ENCODE data around the gene CXCL16.
"Not testable (repeated sequence)": the region's sequence is repeated elsewhere in the genome, so short reads cannot be mapped to it uniquely, and the experiment has no call there.

CXCL16 gene

GRCh38 chr17:4720787-4721186 lies 18.9 kb downstream of the CXCL16 start:
- DNase-seq: no peak

DNA sequence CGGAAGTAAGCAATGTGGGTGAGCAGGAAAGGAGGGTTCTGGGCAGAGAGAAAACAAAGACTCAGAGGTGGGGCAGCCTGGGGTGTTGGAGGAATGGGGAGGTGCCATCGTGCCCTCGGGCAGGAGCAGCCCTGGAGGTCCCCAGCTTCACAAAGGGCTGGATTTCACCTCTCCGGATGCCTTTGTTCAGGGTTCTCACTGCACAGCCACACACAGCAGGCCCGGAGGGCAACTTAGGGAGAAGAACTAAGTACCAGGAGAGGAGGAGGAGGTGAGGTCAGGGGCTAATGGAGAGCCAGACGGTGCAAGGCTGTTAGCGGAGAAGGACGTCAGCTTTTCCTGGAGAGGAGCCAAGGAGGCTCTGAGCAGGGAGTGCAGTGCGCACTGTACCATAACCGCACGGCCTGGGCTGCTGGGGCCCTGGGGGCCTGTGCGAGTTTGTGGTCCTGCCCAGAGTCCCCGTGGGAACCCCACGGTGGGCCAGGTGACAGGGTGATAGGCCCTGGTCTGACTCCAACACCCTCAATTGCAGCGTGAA lies 20.0 kb downstream of the CXCL16 start:
- DNase-seq: no peak

GRCh38 chr17:4719146-4719545 lies 20.6 kb downstream of the CXCL16 start:
- DNase-seq: no peak

DNA sequence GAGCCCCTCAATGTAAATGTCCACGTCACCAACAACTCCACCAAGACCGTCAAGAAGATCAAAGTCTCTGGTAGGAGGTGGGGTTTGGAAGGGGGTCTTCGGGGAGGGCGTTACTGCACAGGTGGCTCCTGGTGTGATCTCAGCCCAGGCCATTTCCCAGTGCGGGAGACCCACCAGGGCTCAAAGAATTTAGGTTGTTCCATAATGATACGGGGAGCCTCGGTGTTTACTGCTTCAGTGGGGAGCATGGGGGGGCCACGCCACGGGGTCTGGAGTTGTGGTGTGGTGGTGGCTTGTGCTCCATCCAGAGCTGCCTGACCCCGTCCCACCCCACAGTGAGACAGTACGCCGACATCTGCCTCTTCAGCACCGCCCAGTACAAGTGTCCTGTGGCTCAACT lies 21.5 kb downstream of the CXCL16 start:
- DNase-seq: no peak

GRCh38 chr17:4717791-4718190 lies 21.9 kb downstream of the CXCL16 start:
- no peak for DNase-seq

DNA sequence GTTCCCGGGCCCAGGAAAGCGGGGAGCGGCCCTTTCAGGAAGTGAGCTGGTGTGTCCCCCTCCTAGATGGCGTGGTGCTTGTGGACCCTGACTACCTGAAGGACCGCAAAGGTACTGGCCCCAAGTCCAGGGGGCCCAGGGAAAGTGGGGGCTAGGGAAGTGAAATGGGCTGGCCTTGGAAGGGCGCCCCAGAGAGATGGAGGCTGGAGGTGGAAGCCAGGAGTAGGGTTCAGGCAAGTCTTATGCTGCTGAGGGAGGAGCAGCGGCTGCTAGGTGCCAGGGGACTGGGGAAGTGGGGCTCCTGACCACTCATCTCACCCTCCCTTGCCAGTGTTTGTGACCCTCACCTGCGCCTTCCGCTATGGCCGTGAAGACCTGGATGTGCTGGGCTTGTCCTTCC lies 23.6 kb downstream of the CXCL16 start:
- no peak for DNase-seq

- DNase-seq: no peak
These were observed 24.5 kb downstream of the CXCL16 start for GRCh38 chr17:4715063-4715744.

GRCh38 chr17:4714340-4715062 lies 25.2 kb downstream of the CXCL16 start:
- DNase-seq: not testable (repeated sequence)

GRCh38 chr17:4712526-4712925 lies 27.2 kb downstream of the CXCL16 start:
- DNase-seq: peak; percentile 62

- DNase-seq: peak; percentile 88
These were observed 28.0 kb downstream of the CXCL16 start for GRCh38 chr17:4711661-4712181.

DNA sequence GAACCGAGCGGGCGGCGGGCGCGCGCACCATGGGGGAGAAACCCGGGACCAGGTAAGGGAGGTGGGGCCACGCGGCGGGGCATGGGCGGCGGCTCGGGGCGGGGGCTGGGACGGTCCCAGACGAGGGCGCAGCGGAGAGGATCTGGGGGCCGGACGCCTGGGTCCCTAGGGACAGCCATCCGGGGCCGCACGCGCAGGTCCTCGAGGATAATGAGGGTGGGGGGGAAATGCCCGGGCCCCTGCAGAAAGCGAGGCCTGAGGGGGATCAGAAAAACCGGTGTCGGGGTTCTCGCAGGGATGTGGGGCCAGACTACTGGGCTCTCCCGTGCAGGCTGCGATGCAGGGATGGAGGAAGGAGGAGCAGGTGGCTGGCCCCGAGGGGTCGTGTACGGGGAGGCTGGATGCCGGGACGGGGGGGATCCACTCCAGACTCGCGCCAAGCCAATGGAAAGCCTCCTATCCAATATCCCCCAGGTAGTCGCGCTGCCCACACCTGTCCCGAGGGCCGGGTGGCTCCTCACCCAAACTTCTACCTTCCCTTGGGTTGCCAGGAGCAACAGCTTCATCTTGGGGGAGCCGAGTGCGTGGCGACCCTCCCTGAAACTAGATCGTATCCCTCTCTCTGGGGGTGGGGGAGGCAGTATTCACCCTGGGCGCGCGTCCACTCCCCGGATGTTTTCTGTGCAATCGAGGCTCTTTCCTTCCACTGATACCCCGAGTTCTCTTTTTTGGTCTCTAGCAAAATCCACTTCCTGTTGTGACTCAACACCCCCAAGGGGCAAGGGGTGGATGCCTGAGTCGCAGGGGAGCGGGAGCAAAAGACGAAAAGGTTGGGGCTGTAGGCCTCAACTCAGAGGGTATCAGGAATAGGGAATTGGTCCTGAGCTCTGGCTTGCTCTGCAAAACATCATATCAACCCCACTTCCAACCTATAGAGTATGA lies 28.8 kb downstream of the CXCL16 start:
- DNase-seq: peak; percentile 70

DNA sequence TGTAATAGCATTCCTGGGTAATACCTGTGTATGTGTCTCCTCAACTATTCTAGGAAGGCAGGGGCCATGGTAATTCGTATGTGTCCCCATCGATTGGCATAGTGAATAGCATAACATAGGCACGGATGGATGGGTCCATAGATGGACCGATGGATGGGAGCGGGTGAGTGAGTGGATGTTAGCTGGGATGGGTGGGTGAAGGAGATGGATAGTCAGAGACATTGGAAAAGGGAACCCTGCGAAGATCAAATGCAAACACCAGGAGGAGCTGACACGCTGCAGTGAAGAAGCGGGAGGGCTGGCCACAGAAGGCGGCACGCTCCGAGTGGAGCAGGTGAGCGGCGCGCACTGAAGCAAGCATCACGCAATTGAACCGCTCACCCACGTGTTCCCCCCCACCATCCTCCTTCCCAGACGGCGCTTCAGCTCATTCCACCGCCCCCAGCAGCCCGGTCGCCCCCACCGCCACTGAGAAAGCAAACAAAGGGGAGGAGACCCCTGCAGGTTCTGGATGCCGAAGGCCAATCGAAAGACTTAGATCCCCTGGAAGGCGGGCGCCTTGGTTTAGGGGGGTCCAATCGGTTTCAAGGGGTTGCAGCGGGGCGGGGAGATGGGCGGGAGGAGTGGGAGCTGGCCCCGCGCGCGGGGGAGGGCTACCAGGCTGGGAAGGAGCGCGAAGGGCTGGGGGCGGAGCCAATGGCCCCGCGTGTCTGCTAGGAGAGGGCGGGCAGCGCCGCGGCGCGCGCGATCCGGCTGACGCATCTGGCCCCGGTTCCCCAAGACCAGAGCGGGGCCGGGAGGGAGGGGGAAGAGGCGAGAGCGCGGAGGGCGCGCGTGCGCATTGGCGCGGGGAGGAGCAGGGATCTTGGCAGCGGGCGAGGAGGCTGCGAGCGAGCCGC lies 29.7 kb downstream of the CXCL16 start, which contains the start of gene ARRB2:
Gene ARRB2 (plus strand): TSS at position 839 of the 899 bp plus-strand sequence. CDS start 90 bp downstream, outside the sequence.
- DNase-seq: peak; percentile 98

DNA sequence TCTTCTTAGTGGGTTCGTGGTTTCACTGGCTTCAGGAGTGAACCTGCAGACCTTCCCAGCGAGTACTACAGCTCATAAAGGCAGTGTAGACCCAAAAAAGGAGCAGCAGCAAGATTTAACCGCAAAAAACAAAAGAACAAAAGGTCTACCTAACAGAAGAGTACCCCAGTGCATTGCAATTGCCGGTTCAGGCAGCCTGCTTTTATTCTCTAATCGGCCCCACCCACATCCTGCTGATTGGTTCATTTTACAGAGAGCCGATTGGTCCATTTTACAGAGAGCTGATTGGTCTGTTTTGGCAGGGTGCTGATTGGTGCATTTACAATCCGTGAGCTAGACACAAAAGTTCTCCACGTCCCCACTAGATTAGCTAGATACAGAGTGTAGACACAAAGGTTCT lies 31.3 kb downstream of the CXCL16 start:
- DNase-seq: peak; percentile 25

DNA sequence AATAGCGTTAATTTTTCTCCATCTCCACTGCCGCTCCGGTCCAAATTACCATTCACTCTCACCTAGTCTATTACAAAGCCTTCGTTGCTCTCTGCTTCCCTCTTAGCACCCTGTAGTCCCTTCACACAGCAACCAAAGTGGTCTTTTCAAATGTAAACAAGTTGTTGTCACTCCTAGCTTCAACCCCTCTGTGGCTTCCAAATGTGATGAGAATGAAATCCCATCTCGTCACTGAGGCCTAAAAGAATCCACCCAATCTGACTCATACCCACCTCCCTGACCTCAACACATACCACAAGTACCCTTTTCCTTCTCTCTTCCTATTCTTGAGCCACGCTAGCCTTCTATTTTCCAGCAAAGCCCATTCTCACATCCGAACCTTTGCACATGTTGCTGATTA lies 33.6 kb downstream of the CXCL16 start:
- DNase-seq: peak; percentile 13

DNA sequence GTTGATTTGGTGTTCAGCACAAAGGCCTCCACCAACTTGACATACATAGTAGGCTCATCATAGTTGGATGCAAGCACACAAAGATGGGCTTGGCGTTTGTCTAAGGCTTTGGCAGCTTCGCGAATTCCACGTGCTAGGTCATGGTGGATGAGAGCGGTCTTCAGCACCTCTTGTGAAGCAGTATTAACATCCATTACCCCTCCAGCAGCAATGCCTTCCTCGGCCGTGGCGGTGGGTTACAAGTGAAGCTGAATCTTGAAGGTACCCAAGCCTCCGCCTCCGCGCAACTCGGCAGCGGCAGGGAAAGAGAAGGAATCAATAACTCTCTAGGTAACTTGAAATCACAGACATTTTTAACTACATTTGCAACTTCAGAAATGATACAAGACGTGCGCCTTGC lies 34.7 kb downstream of the CXCL16 start:
- DNase-seq: no peak

GRCh38 chr17:4704574-4704907 lies 35.2 kb downstream of the CXCL16 start:
- not testable (repeated sequence) for DNase-seq

- DNase-seq: no peak
These were observed 36.4 kb downstream of the CXCL16 start for GRCh38 chr17:4703330-4703691.

DNA sequence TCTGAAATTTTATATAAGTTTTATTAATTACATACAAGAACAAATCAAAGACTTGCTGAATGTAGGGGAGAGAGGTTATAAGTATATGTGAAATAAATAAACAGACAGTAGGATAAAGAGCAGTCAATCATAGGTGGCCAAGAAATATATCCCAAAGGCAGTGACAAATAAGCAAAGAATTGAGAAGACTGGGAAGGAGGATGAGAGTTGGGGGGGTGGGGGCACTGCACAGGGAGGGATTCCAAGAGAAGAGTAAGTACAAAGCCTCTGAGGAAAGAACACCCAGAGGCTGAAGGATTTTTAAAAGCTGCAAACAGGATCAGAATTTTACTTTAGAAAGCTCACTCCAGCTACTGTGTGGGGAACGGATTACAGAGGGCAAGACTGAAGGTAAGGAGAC lies 38.6 kb downstream of the CXCL16 start:
- no peak for DNase-seq

DNA sequence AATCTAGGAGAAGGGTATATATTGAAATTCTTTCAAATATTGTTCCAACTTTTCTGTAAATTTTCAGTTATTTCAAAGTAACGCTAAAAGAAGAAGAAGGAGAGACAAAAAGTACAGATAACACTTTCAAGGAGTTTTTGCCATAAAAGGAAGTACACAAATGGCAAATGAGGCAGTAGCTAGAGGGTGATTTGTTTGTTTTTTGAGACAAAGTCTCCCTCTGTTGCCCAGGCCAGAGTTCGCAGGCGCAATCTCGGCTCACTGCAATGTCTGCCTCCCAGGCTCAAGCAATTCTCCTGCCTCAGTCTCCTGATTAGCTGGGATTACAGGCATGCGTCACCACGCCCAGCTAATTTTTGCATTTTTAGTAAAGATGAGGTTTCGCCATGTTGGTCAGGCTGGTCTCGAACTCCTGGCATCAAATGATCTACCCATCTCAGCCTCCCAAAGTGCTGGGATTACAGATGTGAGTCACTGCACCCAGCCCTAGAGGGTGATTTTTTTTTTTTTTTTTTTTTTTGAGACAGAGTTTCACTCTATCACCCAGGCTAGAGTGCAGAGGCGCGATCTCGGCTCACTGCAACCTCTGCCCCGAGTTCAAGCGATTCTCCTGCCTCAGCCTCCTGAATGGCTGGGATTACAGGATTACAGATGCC lies 40.2 kb downstream of the CXCL16 start:
- DNase-seq: peak; percentile 37

- peak; percentile 34 for DNase-seq
These were observed 43.3 kb downstream of the CXCL16 start for GRCh38 chr17:4696437-4696805.

DNA sequence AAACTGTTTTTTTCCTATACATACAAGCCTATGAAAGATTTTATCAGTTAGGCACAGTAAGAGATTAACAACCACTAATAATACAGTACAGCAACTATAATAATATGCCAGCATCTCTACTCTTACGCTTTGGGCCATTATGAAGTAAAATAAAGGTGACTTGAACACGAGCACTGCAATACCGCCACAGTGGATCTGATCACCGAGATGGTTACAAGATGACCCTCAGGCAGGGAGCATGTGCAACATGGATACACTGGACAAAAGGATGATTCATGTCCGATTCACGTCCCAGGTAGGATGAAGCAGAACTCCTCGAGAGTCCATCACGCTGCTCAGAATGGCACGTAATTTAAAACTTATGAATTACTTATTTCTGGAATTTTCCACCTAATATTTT lies 46.3 kb downstream of the CXCL16 start:
- no peak for DNase-seq
